Measurements from ENCODE around the gene PLEKHF1. TPM values are rescaled to one million over a fixed set of nuclear protein-coding genes. Genes with fewer than 3 reads are reported as not detected.

PLEKHF1 gene
- total RNA-seq, 1 donor from 2014 or later, result 38.1 TPM

DNA sequence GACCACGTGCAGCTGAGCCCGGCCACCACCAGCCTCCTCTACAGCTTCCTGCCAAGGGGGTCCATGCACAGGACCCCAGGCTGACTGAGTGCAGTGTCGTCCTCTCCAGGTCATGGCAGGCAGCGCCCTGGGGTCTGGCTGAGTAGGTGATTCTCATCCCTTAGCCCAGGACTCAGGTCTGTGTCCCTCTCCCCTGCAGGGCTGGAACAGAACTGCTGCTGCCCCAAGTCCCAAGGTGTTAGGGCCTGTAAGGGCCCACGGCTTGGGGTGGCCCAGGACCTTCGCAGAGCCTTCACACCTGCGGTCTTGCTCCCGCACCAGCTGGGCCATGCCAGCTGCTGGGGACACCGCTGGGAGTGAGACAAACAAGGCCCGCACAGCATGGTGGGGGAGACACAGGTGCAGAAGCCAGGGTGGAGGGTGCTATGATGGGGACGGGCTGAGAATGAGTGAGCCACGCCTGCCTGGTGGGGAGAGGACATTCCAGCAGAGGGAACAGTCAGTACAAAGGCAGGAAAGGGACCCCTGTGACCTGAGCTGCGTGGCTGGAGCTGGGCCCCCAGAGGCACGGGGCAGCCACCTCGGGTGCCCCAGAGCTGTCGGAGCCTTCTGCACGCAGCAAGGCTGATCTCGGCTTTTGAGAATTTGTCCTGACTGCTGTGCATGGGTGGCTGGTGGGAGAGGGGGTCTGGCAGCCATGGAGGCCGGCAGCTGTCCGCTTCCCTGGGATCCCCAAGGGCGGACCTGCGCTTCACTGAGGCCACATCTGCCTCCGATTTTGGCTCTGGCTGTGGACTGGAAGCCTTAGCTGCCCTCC lies 11.9 kb downstream of the PLEKHF1 start:
- DNase-seq (ENCODE audit: low read depth), result no peak

DNA sequence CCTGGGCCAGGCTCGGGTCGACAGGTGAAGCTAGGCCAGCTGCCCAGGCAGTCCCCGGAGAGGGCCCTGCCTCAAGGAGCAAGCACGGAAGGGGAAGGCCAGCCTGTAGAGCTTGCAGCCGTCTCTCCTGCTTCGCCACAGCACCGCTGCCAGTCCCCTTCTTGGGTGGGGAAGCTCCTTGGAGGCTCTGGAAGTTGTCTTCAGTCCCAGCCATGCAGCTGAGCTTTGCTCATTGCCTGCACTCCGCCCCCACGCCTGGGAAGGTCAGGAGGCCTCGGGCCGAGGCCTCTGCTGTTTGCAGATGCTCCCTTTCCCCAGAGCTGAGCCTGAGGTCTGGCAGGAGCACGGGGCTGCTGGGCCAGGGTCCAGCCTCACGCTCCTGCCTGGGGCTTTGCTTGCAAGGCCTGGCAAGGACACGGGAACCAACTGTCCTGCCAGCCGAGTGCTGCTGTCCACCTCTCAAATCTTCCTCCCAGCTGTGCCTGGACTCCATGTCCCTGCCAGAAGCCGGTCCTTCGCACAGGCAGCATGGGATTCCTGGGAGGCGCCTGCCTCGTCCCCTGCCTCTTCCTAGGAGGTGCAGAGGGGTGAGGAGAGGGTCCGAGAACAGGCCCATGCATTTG lies 13.3 kb downstream of the PLEKHF1 start:
- no peak for DNase-seq (ENCODE audit: low read depth)

DNA sequence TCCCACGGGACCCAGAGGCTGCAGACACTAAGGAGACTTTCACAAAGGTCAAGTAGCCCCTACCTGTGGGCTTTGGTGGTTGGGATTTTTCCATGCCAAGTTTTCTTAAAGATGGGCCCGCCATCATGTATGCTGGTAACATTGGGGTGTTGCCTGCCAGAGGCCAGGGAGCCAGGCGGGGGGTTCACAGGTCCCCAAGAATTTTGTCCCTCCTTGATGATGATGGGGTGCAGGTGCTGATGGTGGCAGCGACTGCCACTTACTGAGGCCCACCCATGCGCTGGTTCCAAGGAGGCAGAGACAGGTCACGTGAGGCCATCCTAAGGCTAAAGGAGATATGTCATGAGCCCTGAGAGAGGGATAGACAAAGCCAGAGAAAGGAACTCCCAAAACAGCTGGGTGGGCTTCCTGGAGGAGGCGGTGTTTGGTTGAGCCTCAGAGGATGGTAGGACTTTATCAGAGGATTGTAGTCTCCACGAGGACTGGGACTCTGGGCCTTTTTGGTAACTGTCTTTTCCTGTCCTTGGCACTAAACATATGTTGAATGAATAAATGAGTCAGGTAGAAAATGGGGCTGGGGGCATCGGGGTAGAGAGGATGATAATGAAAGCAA lies 14.4 kb downstream of the PLEKHF1 start:
- DNase-seq (ENCODE audit: low read depth), result no peak

DNA sequence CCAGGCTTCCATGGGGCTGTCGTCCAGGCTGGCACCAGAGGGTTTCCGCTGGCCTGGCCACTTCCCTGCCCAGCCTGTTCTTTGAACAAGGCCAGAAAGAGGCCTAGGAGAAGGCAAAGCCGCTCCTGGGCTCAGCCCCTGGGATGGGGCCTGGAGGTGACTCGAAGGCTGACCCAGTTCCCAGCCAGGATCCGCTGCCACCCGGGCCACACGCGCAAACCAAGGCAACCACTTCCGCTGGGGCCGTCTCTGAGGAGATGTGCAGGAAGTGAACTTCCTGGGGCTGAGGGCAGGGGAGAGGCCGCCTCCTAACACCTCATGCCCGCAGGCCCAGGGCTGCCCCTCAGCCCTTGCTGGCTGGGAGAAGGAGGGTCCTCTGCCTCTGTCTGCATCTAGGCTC lies 15.2 kb downstream of the PLEKHF1 start:
- no peak for DNase-seq (ENCODE audit: low read depth)

DNA sequence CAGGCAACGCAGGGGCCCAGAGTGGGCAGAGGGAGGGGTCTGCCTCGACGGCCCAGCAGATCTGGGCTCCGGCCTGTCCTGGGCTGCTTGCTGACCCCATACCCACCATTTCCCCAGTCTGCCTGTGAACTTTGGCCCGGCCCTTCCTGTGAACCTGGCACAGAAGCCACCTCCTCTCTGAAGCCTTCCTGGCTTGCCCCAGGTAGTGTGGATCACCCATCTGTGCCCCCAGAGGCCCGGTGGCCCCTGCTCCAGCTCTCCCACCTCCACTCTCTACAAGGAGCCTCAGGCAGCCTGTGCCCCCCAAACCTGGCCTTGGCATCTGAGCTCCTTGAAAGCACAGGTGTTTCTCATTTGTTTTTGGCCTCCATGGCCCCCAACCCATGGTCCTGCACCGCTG lies 15.7 kb downstream of the PLEKHF1 start:
- no peak for DNase-seq (ENCODE audit: low read depth)

DNA sequence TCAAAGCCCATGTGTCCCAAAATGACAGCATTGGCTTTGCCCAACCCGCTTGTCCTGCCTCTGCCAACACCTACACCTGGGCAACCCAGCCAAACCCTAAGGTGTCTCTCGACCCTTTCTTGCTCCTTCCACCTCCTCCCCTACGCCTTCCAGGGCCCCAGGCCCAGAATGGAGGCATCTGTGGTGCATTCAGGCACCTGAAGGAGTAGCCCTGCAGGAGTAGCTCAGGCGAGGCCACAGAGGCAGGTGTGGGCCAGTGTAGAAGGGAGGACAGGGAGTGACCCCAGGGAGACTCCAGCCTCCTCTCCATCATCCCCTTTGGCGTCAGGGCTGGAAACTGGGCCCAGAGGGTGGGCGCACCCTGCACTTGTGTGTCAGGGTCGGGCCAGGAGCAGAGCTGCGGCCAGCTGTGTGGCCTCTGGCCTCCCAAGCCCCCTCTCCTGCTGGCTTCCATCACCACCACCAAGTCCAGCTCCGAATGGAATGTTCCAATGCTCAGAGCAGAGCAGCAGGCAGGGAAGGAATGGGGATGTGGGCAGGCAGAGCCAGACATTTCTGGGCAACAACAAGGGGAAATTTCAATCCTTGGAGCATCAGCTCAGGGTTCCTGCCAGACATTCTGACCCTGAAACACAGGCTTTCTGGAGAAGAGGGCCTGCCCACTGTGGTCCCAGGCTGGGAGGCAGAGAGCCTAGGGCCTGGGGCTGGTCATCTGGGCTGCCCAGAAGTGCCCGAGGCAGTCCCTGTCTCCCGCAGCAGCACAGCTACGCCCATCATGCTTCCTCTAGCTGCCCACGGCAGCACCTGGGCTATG lies 16.4 kb downstream of the PLEKHF1 start:
- DNase-seq (ENCODE audit: low read depth), result no peak

DNA sequence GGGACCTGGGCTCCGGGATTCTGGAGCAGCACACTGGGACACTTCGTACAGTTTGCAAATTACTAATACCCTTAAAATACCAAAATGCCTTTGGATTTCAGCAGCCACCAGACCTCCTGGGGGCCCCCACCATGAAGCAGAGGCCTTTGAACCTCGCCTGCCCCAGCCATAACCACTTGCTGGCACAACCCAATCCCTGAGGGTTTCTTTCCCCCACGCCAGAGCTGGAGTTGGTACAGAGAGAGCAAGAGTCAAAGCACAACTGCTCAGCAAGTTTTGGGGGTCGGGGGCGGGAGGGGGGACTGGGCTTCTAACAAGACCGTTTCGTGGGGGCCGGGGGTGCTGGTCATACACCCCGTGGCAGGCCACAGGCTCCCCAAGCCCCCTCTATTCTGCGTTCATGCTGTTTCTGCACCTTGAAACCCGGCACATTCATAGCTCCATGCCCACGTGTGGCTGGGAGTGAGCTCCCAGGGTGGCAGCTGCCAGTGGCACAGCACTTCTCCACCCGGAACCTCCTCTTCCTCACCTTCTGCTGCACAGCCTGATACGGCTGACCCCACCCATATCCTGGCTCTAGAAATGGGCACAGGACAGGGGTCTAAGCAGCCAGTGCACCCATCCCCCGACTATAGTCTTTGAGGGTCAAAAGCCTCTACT lies 17.1 kb downstream of the PLEKHF1 start:
- no peak for DNase-seq (ENCODE audit: low read depth)

DNA sequence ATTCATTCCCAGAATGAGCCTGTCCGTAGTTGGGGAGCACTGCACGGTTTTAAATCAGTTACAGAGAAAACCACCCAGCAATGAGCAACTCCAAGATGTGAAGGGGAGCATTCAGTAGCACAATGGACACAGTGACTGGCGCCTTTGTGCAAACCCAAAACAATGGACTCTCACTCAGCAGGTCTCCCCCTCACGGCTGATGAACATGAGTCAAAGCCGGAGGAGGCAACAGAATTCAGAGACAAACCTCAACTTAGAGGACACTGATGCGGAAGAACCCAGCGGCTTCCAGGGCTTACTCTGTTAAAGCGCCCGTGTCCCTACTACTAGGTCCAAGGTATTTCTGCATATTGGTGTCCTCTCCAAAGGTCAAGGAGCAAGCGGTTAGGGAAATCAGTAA lies 17.7 kb downstream of the PLEKHF1 start:
- DNase-seq (ENCODE audit: low read depth), result no peak

DNA sequence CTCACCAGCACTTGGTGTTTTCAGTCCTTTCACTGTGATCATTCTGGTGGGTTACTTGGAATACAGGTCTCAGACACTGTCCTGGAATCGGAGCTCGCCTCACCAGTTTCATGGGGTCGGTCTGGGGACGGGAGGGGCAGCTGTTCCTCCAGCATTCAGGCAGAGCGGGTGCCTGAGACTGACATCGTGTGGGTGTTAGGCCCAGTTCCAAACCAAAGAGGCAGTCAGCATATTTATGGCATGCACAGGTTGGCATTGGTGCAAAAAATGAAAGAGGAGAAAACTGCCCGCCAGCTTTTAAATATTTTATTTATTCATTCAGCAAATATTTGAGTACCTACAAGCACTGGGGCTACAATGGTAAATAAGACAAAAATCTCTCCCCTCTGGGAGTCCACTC lies 20.1 kb downstream of the PLEKHF1 start:
- DNase-seq (ENCODE audit: low read depth), result peak; percentile 90

DNA sequence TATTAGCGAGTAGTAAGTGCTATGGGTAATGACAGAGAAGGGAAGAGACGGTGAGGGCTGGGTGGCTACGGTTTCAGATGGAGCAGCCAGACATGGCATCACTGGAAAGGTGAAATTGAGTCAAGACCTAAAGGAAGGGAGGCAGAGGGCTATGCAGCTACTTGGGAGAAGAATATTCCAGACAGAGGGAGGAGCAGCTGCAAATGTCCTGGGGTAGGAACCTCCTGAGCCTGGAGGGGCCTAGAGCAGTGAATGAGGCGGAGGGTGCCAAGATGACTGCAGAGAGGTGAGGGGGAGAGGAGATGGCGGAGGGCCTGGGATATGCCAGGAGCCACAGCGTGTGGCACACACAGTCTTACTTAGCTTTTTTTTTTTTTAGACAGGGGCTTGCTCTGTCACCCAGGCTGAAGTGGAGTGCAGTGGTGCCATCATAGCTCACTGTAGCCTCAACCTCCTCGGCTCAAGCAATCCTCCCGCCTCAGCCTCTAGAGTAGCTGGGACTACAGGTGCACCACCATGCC lies 21.1 kb downstream of the PLEKHF1 start:
- no peak for DNase-seq (ENCODE audit: low read depth)

DNA sequence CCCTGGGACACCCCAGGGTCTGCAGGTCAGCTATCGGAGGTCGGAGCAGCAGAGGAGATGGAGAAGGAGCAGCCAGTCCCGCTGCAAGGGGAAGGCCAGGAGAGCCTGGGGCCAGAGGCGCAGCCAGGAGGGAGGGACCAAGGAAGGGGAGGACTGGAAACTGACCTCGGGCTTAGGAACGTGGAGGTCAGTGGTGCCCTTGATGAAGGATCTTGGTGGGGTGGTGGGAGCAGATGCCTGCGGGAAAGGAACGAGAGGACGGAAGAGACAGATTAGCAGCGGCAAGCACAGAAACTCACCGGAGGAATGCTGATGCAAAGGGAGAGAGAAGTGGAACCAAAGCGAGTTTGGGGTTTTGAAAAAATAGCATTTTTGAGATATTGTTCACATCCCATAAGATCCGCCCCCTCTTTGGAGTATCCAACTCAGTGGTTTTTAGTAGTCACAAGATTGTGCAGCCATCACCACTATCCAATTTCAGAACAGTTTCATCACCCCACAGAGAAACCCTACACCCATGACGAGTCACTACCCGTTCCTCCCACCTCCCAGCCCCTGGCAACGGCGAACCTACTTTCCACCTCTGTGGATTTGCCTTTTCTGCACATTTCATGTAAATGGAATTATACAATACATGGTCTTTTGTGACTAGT lies 22.1 kb downstream of the PLEKHF1 start:
- DNase-seq (ENCODE audit: low read depth), result peak; percentile 96

DNA sequence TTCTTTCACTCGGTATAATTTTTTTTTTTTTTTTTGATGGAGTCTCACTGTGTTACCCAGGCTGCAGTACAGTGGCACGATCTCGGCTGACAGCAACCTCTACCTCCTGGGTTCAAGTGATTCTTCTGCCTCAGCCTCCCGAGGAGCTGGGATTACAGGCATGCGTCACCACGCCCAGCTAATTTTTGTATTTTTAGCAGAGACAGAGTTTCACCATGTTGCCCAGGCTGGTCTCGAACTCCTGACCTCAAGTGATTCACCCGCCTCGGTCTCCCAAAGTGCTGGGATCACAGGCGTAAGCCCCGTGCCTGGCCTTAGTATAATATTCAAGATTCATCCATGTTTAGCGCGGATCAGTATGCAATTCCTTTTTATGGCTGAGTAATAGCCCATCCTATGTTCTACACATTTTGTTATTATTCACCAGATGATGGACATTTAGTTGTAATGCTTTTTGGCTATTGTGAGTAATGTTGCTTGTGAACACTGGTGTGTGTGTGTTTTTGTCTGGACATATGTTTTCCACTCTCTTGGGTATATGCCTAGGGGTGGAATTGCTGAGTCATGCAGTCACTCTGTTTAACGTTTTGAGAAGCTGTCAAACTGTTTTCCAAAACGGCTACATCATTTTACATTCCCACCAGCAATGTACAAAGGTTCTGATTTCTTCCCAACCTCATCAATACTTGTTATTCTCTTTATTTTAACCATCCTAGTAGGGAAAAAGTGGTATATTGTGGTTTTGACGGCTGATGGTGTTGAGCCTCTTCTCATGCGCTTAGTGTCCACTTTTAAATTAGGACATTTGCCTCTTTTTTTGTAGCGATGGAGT lies 22.9 kb downstream of the PLEKHF1 start:
- DNase-seq (ENCODE audit: low read depth), result peak; percentile 40

DNA sequence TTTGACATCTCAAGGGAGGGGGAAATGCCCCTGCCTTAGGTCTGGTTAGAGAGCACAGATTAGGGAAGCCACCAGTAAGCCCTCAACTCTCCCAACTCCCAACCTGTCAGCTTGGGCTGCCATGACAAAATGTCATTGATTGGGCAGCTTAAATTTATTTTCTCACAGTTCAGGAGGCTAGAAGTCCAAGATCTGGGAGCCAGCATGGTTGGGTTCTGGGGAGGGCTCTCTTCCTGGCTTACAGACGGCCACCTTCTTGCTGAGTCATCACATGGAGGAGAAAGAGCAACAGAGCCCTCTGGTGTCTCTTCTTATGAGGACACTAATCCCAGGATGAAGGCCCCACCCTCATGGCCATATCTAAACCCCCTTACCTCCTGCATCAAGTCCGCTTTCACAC lies 25.6 kb downstream of the PLEKHF1 start:
- DNase-seq (ENCODE audit: low read depth), result peak; percentile 32

DNA sequence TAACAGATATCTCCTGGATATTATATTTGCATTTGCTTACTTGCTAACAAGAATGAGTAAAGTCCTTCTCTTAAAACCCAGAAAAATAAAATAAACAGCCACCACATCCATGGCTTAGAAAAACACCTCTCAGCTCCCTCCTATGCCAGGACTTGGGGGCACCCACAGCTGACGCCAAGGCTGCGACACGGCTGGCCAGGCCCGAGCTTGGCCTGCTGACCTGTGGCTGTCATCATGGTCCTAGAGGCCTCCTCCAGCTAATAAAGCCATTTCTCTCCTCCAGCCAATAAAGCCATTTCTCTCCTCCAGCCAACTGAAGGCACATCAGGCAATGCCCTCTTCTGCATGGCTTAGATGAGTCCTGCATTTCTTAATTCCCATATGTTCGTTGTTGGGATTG lies 28.9 kb downstream of the PLEKHF1 start:
- no peak for DNase-seq (ENCODE audit: low read depth)

DNA sequence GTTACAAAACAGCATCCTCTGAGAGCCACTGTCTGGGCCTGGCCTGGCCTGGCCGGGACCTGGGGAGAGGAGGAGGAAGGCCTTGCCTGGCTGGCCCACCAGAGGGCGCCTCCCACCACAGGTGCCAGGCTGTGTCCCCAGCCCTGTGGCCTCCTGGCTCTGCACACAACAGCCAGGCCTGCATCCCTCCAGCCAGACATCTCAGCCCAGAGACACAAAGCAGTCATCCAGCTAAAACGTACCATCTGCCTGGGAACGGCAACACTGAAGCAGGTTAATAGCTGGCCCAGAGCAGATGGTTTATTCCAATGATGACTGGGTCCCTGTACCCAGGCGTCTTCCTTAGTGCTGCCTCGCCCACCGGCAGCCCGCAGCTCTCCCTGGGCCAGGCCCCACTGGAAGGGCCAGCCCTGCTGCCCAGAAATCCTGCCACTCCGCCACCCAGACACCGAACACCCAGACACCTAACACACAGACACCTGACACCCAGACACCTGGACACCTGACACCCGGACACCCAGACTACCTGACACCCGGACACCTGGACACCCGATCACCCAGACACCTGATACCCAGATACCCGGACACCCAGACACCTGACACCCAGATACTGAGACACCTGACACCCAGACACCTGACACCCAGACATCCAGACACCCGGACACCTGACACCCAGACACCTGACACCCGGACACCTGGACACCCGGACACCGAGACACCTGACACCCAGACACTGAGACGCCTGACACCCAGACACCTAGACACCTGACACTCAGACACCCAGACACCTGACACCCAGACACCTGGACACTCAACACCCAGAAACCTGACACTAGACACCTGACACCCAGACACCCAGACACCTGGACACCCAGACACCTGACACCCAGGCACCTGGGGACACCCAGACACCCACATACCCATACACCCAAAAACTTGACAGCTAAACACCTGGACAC lies 29.7 kb downstream of the PLEKHF1 start:
- DNase-seq (ENCODE audit: low read depth), result peak; percentile 83

DNA sequence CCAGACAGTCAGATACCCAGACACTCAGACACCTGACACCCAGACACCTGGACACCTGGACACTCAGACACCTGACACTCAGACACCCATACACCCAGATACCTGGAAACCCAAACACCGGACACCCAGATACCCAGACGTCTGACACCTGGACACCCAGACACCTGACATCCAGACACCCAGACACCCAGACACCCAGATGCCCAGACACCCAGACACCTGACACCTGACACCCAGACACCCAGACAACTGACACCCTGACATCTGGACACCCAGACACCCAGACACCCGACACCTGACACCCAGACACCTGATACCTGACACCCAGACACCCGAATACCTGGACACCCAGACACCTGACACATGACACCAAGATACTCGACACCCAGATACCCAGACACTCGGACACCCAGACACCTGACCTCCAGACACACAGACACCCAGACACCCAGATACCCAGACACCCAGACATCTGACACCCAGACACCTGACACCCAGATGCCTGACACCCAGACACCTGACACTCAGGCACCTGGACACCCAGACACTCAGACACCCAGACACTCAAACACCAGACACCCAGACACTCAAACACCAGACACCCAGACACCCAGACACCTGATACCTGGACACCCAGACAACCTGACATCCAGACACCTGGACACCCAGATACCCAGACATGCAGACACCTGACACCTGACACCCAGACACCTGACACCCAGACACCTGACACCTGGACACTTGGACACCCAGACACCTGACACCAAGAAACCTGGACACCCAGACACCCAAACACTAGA lies 30.7 kb downstream of the PLEKHF1 start:
- no peak for DNase-seq (ENCODE audit: low read depth)

DNA sequence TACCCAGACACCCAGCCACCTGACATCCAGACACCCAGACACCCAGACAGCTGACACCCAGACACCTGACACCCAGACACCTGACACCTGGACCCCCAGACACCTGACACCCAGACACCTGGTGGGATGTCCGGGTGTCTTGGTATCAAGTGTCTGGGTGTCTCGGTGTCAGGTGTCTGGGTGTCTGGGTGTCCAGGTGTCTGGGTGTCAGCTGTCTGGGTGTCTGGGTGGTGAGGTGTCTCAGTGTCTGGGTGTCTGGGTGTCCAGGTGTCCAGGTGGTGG lies 31.2 kb downstream of the PLEKHF1 start:
- DNase-seq (ENCODE audit: low read depth), result no peak
